Testis (tissue), 3 donors: Measurements from ENCODE around the gene CCKAR. TPM values are rescaled to one million over a fixed set of nuclear protein-coding genes. Genes with fewer than 3 reads are reported as not detected.

Experiments used
- DNase-seq: peaks from one replicate; pipeline ENCODE4 v3.0.0-alpha.2; 2019
- H3K27ac ChIP-seq, 2 donors: fragments of 200-600 bp; sonication (generic); one replicate each; pipeline ENCODE4 v1.5.1; 2019
- H3K27me3 ChIP-seq: fragments of 200-600 bp; sonication (generic); one replicate; pipeline ENCODE4 v1.5.1; 2019
- H3K36me3 ChIP-seq: fragments of 200-600 bp; sonication (generic); one replicate; pipeline ENCODE4 v1.5.1; 2017; ENCODE audit warnings: low read depth; ENCODE audit errors: missing control alignments
- H3K4me1 ChIP-seq: fragments of 200-600 bp; sonication (generic); one replicate; pipeline ENCODE4 v1.5.1; 2019
- H3K4me3 ChIP-seq, 2 donors: fragments of 200-600 bp; sonication (generic); one replicate each; pipeline ENCODE4 v1.5.1; 2017 to 2019
- H3K9me3 ChIP-seq: fragments of 200-600 bp; sonication (generic); one replicate; pipeline ENCODE4 v1.5.1; 2017
- POLR2A ChIP-seq: fragments of 450-650 bp; IDR thresholded peaks from one replicate; pipeline ENCODE4 v1.6.1; 2017; ENCODE audit warnings: antibody characterized with exemption, mild to moderate bottlenecking, moderate library complexity
- WGBS, 2 donors: methylation state at CpG; one replicate each; pipeline ENCODE4 v1.1.5; 2018; 5-methylcytosine and 5-hydroxymethylcytosine counted together
- intact Hi-C: fragments of 100-400 bp; cut with DNase I; formaldehyde crosslinking; loops from one replicate; pipeline ENCODE4 v1.15.1; 2023; ENCODE audit warnings: low total_unique reads
- polyA plus RNA-seq: library from polyadenylated mRNA; stranded (reverse); fragments of 350-450 nt; fragmentation: Illumina TruSeq; extraction: RNeasy Lipid Tissue Mini Kit (QIAGEN cat#74804); gene quantifications from one replicate; pipeline ENCODE4 v1.2.3, GENCODE V29; 2014; ENCODE audit warnings: low read depth, low replicate concordance; ENCODE audit not compliant: insufficient read depth
- total RNA-seq, 2 donors: library from RNA; depleted of rRNA; stranded (reverse); fragments of >200 nt; gene quantifications; one replicate each; pipeline ENCODE4 v1.2.3, GENCODE V29; 2016
- TF ChIP-seq, protein P1 (sequence below), 3 experiments: fragments of 450-650 bp in 2 of 3; fragments of 200-600 bp in 1 of 3; sonication (generic) in 1 of 3; IDR thresholded peaks; one replicate each; pipeline ENCODE4 v1.5.1; 2016 to 2019; ENCODE audit warnings: antibody characterized with exemption in 3 of 3, mild to moderate bottlenecking in 2 of 3, moderate library complexity in 1 of 3

The CCKAR gene
- total and polyA plus RNA-seq, 3 donors from 2014 or later, result 0.56 TPM; not detected in 2

DNA sequence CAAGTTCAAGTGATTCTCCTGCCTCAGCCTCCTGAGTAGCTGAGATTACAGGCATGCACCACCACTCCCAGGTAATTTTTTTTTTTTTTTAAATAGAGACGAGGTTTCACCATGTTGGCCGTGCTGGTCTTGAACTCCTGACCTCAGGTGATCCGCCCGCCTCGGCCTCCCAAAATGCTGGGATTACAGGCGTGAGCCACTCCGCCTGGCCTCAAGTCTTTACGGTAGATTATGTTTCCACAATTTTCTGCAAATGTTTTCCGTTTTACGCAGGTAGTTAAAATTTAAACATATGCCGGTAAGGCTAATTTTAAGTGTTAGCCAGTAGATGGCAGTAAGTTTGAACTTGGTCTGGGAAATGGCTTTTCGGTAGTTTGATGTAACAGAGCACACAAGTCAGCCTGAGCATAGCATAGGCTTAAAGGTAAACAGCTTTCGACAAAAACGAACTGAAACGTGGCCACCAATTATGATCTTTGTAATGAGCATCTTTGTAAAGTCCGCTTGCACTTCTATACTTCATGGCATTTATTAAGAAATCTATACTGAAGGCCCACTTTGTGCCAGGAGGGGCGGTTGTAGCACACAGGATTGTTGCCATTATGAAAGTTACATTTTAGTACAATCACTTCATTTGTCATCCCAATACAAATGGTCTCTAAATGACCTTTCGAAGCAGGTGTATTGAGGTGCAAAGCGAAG lies 31.1 kb downstream of the CCKAR start:
- no peak overlapping the region for H3K27ac ChIP-seq
- WGBS, 2 donors, result 49 to 57% methylated on average over 19 of the region's 19 CpGs
- DNase-seq, result no peak
- TF ChIP-seq, protein P1, sequence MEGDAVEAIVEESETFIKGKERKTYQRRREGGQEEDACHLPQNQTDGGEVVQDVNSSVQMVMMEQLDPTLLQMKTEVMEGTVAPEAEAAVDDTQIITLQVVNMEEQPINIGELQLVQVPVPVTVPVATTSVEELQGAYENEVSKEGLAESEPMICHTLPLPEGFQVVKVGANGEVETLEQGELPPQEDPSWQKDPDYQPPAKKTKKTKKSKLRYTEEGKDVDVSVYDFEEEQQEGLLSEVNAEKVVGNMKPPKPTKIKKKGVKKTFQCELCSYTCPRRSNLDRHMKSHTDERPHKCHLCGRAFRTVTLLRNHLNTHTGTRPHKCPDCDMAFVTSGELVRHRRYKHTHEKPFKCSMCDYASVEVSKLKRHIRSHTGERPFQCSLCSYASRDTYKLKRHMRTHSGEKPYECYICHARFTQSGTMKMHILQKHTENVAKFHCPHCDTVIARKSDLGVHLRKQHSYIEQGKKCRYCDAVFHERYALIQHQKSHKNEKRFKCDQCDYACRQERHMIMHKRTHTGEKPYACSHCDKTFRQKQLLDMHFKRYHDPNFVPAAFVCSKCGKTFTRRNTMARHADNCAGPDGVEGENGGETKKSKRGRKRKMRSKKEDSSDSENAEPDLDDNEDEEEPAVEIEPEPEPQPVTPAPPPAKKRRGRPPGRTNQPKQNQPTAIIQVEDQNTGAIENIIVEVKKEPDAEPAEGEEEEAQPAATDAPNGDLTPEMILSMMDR (IDR thresholded peaks at IDR 0.05), result peak in 2 of 3 experiments; percentile 27 to 48
- no peak for TF ChIP-seq POLR2A
- no peaks in the 10 kb centered on the region for H3K9me3 ChIP-seq
- H3K4me1 ChIP-seq, result no peaks in the 10 kb centered on the region
- H3K4me3 ChIP-seq, result no peak overlapping the region
- intact Hi-C loops, result no loop called here
- H3K36me3 ChIP-seq, result no peaks in the 10 kb centered on the region
- no peaks in the 10 kb centered on the region for H3K27me3 ChIP-seq

DNA sequence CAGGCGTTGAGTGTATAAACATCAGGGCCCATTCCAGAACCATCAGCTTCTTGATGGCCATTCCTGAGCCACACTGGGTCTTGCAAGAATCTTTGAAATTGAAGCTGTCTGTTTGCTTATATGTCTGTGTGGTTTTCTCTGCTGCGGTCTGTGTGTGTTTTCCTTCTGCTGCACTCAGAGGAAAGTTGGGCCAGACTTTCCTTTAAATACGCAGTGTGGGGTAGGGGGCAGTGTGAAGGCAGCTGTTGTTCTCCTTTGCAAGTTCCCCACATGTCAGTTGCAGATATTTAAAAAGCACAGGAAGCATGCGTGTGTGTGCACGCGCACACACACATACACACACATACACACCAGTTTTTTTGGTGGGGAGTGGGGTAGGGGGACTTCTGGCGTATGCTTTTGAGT lies 32.1 kb downstream of the CCKAR start:
- Histone ChIP-seq H3K4me1 (no peaks in the 10 kb centered on the region), H3K36me3 (no peaks in the 10 kb centered on the region), H3K4me3 (no peak overlapping the region), H3K9me3 (no peaks in the 10 kb centered on the region), H3K27me3 (no peaks in the 10 kb centered on the region), H3K27ac (no peak overlapping the region)
- no peak for DNase-seq
- TF ChIP-seq, protein P1 (IDR thresholded peaks at IDR 0.05), result no peak
- TF ChIP-seq POLR2A, result no peak
- intact Hi-C loops, result no loop called here
- WGBS, 2 donors, result 80 to 85% methylated on average over 7 of the region's 7 CpGs

DNA sequence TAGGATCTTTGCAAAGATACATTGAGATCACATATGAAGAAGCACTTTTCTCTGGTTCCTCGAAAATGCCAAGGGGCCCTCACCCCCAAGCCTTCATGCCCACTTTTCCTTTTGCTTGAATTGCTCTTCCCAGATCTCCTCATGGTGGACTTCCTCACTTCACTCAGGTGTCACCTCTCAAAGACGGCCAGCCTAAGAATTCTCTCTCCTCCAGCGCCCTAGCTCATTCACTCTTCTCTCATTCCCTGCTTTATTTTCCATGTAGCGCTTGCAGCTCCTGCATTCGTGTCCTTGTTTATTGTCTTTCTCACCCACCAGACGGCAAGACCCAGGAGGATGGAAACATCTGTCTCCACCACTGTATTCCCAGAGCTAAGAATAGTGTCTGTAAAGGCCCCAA lies 32.9 kb downstream of the CCKAR start:
- Histone ChIP-seq H3K4me3 (no peak overlapping the region), H3K27me3 (no peaks in the 10 kb centered on the region), H3K36me3 (no peaks in the 10 kb centered on the region), H3K9me3 (no peaks in the 10 kb centered on the region), H3K27ac (no peak overlapping the region), H3K4me1 (no peaks in the 10 kb centered on the region)
- intact Hi-C loops, result no loop called here
- WGBS, 2 donors, result 86 to 92% methylated on average over 6 of the region's 6 CpGs
- TF ChIP-seq POLR2A, result no peak
- TF ChIP-seq, protein P1 (IDR thresholded peaks at IDR 0.05), result no peak
- no peak for DNase-seq

DNA sequence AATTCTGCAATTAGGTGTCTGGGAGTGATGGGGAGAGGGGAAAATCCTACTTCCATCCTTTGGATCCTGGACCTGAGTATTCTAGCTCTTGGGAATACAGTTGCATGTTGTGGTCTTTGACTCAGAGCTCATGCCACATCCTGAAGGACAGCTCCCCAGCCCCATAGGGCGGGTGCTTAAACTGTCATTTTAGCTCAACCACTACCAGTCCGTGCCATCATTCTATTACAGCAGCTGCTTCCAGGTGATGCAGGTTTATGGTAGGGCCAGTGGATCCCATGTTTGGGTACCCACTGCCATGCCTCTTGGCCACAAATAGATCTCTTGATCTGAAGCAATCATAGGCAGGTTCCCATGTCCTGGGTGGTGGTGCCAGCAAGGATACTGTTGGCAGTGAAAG lies 34.7 kb downstream of the CCKAR start:
- Histone ChIP-seq H3K36me3 (no peaks in the 10 kb centered on the region), H3K4me1 (no peaks in the 10 kb centered on the region), H3K27ac (no peak overlapping the region), H3K27me3 (no peaks in the 10 kb centered on the region), H3K4me3 (no peak overlapping the region), H3K9me3 (no peaks in the 10 kb centered on the region)
- intact Hi-C loops, result no loop called here
- no peak for DNase-seq
- WGBS, 2 donors, result 85 to 89% methylated on average over 2 of the region's 2 CpGs
- TF ChIP-seq, protein P1 (IDR thresholded peaks at IDR 0.05), result no peak
- TF ChIP-seq POLR2A, result no peak

DNA sequence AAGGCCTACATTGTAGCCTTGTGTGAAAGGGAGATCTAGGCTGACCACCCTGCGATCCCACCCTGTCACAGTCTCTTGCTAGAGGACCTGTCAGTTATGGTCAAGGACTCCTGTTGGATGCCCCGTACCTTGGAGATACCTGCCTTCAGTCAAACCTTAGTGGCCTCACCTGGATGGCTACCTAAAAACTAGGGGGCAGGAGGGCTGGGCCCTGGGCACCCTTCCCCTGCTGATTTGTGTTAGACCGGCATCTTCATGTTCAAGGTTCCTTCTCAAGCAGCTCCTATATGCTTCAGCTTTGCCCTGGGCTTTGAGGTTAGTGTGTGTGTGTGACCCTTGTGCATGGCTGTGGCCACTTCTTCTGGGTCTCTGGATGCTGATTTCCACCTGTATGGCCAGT lies 35.3 kb downstream of the CCKAR start:
- Histone ChIP-seq H3K27ac (no peak overlapping the region), H3K9me3 (no peaks in the 10 kb centered on the region), H3K4me1 (no peaks in the 10 kb centered on the region), H3K27me3 (no peaks in the 10 kb centered on the region), H3K4me3 (no peak overlapping the region), H3K36me3 (no peaks in the 10 kb centered on the region)
- no peak for DNase-seq
- no peak for TF ChIP-seq POLR2A
- TF ChIP-seq, protein P1 (IDR thresholded peaks at IDR 0.05), result no peak
- 90 to 100% methylated on average over 3 of the region's 3 CpGs for WGBS, 2 donors
- intact Hi-C loops, result no loop called here
